Measurements from ENCODE around the gene CCDC185.

The CCDC185 gene

DNA sequence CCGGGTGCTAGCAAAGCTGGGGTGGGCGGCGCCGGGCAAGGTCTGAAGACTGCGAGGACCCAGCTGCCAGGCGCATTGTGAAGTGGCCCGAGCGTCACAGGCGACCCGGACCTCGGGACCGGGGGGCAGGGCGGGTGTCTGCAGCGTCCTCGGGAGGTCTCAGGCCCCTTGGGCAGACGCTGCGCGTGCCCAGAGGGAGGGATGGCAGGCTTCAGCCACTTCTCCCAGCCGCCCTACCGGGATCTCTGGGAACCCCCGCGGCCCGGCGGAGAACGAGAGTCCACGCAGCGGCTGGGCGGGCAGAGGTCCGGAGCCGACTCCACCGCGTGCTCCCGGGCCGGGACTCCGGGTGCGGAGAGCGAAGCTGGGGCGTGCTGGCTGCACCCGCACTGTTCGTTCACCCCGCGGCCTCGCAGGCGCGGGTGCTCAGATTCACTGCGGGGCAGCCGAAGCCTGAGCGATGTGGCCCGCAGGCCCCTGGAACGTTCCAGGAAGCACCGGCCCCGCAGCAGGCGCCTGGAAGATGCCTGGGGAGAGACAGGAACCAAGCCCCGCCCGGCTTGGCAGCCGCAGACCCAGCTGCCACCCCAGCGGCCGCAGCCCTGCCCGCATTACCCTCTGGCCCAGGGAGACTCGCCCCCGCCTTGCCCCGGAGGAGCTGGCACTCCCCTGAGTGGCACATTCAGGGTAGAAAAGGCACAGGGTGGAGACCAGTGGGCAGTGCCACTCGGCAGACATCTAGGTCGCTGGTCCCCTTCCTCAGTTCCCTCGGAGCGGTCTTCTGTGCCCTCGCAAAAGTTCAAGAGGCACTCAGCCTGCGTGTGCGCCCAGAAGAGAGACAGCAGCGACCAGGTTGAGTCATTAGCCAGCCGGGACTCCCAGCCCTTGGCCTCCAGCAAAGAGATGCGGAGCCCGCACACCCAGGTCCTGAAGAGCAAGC lies at the start of gene CCDC185:
Gene CCDC185 (plus strand): TSS at position 141 of the 940 bp plus-strand sequence. CDS start 61 bp downstream, at position 202.
- DNase-seq (ENCODE audit: low read depth in 2 of 2) = no peak

DNA sequence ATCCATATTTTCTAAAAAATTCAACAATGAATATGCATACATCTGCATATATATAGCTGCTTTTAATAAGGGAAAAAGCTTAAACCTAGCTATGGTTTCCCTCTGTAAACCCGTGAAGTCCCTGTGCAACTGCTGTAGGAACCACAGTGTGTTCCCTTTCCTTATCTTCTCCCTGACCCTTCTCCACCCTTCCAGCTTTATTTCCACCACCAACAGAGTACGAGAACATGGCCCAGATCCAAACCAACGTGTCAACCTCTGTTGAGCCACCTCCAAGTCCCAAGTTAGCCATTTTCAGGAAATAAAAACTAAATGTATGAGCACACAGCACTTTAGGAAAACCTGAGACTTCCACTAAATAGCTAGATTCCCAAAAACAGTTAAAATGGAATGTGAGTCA lies 49.5 kb upstream of the CCDC185 start:
- no peak for DNase-seq (ENCODE audit: low read depth in 2 of 2)

DNA sequence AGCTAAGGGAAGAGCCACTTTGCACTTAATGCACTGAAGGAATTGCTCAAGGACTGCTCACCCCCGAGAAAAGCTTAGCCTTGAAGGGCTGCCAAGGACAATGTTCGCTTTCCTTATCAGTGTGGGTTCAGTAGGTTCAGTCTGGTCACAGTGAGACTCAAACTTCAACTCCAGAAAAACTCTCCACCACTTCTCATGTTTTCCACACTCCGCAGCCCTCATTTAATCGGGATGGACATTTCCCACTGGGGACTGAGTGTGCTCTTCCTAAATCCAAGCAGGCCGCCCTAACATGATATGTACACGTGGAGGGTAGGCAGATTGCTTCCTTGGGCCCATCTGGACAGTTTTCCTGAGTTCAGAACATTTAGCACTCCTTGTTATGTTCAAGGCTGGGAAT lies 48.7 kb upstream of the CCDC185 start:
- no peak for DNase-seq (ENCODE audit: low read depth in 2 of 2)

- no peak for DNase-seq (ENCODE audit: low read depth in 2 of 2)
Measured at GRCh38 chr1:223345720-223346119, 47.5 kb upstream of the CCDC185 start.

DNA sequence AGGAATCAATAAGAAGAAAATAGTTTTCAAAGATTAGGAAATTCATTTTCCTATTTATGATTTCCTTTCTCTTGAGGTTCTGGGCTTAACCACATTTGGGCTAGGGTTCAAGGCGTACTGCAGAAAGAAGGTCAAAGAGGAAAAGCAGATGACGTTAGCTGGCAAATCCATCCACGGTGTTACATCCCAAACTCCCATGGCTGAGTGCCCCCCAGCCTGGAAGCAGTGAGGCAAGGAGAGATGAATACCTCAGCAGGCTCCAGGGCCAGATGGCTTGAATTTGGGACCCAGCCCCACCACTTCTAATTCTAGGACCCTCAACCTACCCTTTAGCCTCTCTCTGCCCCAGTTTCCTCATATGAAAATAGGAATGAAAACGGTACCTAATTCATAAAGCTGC lies 46.9 kb upstream of the CCDC185 start:
- DNase-seq (ENCODE audit: low read depth in 2 of 2) = no peak

DNA sequence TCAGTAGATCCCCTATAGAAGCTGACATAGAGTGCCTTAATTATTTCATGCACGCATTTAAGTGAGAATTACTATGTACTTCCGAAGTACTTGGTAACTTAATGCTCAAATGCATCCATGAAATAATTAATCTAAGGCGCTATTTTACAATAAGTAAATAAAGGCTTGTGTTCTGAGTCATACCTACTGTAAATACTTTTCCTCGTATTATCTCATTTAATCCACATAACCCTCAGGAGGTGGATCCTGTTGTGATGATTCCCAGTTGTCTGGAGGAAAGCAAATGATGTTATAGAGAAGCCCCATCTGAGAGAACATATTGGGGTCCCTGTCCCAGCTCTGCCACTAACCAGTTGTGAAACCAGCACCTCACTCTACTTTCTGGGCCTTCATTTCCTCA lies 45.6 kb upstream of the CCDC185 start:
- no peak for DNase-seq (ENCODE audit: low read depth in 2 of 2)

GRCh38 chr1:223348439-223348838 lies 44.8 kb upstream of the CCDC185 start:
- DNase-seq (ENCODE audit: low read depth in 2 of 2) = no peak

GRCh38 chr1:223349241-223349640 lies 44.0 kb upstream of the CCDC185 start:
- no peak for DNase-seq (ENCODE audit: low read depth in 2 of 2)

DNA sequence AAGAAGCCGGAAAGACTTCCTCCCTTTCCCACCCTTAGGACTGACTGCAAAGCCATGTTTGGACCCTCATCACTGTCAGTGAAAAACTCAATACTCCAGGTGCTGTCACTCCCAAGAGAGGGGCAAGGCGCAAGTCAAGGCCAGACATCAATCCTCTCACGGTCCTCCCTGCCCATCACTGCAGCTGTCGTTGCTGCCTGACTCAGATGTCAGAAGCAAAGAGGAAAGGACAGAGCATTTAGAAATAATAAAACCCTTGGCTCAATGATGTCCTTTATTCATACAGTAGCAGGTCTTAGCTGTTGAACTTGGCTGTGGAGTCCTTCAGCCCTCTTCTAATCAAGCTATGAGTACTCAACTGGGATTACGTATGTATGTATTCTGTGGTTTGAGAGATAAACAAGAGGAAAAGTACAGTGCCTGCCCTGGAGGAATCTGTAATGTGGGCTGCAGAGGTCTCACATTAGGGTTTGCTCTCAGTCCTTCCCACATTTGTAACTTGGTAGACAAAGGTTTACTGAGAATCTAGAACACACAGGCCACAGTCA lies 42.8 kb upstream of the CCDC185 start:
- no peak for DNase-seq (ENCODE audit: low read depth in 2 of 2)

DNA sequence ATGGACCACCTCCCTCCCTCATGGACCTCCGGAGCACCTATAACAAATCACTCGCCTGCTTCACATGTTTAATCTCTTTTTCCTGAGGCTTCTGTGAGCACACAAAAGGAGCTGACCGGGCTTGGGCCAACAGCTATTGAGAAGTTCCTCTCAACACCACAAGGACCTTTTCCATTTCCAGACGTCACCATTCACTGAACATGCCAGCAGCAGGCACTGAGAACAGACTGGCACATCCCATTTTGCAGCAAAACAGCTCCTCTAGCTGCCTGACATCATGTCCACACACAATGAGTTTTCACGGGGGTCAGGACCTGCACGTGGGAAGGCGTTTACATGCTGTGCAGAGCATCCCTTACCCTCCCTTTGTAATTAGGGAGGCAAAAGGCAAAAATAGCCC lies 40.3 kb upstream of the CCDC185 start:
- no peak for DNase-seq (ENCODE audit: low read depth in 2 of 2)

DNA sequence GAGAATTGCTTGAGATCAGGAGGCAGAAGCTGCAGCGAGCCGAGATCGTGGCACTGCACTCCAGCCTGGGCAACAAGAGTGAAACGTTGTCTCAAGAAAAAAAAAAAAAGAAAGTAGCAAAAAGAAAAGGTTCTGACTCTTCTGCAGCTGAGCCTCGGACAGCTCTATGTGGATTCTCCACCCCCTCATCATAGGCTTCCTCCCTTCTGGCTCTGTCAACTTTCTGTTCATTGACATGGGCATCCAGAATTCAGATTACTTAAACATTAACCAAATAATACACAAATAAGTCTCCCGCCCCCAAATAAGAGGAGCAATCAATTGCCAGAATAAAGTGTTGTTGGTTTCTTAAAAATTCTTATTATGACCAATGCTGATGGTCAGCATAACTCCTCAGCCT lies 39.3 kb upstream of the CCDC185 start:
- DNase-seq (ENCODE audit: low read depth in 2 of 2) = no peak

DNA sequence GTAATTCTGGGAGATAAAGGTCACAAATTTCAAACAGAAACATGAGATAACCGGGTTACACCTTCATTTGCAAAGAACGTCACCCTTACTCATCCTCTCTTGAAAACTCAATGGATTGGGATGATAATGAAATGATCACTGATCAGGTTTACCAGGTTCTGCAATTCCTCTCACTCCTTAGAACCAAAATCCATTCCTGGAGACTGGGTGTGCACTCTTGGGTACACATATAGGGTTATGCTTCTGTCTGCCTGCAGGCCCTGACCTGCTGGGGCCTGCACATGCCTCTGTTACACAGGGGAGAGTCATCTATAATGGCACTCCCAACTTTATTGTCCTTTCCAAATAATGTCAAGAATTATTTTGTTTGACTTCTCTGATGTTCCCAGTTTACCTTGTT lies 37.5 kb upstream of the CCDC185 start:
- DNase-seq (ENCODE audit: low read depth in 2 of 2) = no peak

- DNase-seq (ENCODE audit: low read depth in 2 of 2) = no peak
Measured at GRCh38 chr1:223358826-223359225, 34.4 kb upstream of the CCDC185 start.

DNA sequence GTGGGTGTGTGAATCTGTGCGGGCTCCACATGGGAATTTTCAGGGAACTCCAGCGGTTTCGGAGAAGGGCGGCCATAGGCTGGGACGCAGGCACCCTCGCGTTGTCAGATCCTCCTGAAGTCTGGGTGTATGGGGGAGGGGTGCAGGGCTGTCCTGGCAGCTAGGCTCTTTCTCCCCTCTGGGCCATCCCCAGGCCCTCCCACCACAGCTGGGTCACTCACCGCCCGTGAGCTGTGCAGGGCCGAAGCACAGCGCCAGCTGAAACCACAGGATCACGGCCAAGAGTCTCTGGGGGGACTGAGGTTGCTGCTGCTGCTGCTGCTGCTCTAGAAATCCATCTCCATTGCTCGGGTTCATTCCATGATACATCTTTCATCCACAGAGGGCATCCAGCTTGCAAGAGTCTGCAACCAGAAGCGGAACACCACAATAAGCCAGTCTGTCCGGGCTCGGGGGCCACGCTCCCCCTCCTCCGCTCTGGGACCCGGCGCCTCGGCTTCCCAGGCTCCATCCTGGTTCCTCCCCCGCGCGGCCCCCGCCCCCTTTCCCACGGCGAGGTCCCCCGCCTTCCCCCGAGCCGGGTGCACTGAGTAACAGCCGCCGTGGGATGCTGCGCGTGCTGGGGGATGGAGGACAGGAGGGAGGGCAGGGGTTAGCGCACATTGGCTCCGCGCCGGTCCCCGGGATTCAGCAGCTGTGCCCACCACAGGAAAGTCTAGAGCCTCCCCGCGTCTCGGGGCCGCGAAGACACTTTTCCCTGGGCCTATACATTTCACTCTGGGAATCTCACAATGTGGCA lies 30.0 kb upstream of the CCDC185 start:
- peak in 1 of 2 donors; percentile 2 for DNase-seq (ENCODE audit: low read depth in 2 of 2)

- DNase-seq (ENCODE audit: low read depth in 2 of 2) = peak; percentile 27 to 48
Measured at GRCh38 chr1:223363856-223364684, 29.1 kb upstream of the CCDC185 start, which contains the start of gene SUSD4. SUSD4 (minus strand) TSS chr1:223364176; CDS start chr1:223363425, 751 bp downstream.

GRCh38 chr1:223364685-223365382 lies 28.4 kb upstream of the CCDC185 start:
- DNase-seq (ENCODE audit: low read depth in 2 of 2) = peak in 1 of 2 donors; percentile 8

GRCh38 chr1:223374064-223374610 lies 19.1 kb upstream of the CCDC185 start:
- DNase-seq (ENCODE audit: low read depth in 2 of 2) = no peak

GRCh38 chr1:223378754-223379153 lies 14.5 kb upstream of the CCDC185 start:
- no peak for DNase-seq (ENCODE audit: low read depth in 2 of 2)

DNA sequence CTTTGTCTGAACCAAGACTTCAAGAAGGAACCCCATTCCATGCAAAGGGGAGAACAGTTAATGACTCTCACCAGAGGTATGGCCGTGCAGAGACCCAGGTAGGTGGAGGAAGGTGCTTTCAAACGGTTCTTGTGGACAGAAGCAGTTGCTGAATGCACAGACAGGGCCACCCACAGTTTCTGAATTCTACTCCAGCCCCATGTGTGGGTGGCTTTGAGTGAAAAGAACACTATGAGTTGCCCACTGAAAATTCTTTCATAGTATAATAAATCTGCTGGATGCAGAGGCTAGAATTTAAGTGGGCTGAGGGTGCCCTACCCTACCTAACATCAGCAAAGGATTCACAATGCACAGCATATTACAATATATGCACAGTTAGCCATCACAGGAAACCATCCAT lies 7.2 kb upstream of the CCDC185 start:
- DNase-seq (ENCODE audit: low read depth in 2 of 2) = no peak

DNA sequence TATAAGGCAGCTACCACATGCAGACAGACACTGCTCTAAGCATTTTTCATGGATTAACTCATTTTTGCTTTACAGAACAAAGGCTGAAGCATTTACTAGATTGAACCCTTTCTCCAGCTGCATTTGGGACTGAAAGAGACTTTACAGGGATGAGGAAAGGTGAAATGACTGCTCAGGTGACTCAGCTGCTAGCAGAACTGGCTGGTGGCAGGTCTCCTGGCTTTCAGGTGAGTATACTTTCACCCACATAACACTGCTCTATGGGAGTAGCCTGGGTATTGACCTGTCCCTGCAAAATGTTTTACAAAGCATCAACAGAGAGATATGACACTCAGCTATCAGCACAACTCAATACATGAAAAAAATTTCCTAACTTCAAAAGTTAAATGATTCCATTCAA lies 2.6 kb upstream of the CCDC185 start:
- DNase-seq (ENCODE audit: low read depth in 2 of 2) = no peak

DNA sequence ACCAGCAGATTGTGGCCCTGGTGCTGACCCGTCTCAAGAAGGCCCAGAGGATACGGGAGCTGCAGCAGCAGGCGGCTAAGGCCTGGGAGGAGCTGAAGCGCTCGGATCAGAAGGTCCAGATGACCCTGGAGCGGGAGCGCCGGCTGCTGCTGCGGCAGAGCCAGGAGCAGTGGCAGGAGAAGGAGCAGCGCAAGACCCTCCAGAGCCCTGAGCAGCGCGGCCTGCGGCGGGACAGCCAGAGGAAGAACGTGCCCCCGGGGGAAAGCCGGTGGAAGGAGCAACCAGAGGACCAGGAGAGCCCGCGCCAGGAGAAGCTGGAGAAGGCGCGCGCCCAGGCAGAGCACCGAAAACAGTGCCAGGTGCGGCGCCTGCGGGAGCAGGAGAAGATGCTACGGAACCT lies 1.0 kb downstream of the CCDC185 start:
- DNase-seq (ENCODE audit: low read depth in 2 of 2) = no peak

All from stimulated activated CD8-positive, alpha-beta memory T cell treated with anti-CD3 and anti-CD28 coated beads, Interleukin-15, amount 100 ng/mL, for 48 hours (primary cell).